OCI-LY3 (cell line): Measurements from ENCODE around the gene MAML2.

Experiments used
- EZH2phosphoT487 ChIP-seq: fragments of 200-600 bp; shearing (Covaris generic); IDR thresholded peaks from 2 replicates; pipeline ENCODE4 v1.6.1; 2018; ENCODE audit warnings: antibody characterized with exemption, mixed run types, low read depth
- TF ChIP-seq, protein P1 (sequence below): fragments of 200-600, 300-600 bp; sonication (generic); IDR thresholded peaks from 2 replicates; pipeline ENCODE4 v1.5.1; 2014; ENCODE audit warnings: antibody characterized with exemption, low read length, low read depth

DNA sequence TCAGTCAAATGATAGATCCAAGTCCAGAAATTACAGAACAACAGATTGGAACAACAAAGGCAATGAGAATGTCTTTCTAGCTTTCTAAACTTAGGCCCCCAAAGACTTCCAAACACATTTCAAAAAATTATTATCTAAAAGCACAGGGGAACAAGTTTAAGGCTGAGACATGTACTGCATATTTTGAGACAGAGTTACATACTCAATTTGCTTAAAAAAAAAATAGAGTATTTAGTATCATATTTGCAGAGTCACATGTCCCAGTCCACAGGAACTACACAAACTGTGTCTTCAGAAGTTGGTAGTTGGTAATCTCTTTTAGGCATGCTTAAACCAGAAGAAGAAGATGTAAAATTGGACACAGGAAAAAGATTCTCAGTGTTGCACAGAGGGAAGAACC lies 127.2 kb downstream of the MAML2 start:
- TF ChIP-seq, protein P1, sequence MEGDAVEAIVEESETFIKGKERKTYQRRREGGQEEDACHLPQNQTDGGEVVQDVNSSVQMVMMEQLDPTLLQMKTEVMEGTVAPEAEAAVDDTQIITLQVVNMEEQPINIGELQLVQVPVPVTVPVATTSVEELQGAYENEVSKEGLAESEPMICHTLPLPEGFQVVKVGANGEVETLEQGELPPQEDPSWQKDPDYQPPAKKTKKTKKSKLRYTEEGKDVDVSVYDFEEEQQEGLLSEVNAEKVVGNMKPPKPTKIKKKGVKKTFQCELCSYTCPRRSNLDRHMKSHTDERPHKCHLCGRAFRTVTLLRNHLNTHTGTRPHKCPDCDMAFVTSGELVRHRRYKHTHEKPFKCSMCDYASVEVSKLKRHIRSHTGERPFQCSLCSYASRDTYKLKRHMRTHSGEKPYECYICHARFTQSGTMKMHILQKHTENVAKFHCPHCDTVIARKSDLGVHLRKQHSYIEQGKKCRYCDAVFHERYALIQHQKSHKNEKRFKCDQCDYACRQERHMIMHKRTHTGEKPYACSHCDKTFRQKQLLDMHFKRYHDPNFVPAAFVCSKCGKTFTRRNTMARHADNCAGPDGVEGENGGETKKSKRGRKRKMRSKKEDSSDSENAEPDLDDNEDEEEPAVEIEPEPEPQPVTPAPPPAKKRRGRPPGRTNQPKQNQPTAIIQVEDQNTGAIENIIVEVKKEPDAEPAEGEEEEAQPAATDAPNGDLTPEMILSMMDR = no peak
- no peak for TF ChIP-seq EZH2phosphoT487
